Esophagus mucosa (tissue), 1 donor: ENCODE results near the gene LRRD1. TPM values are rescaled to one million over a fixed set of nuclear protein-coding genes. Genes with fewer than 3 reads are reported as not detected.
A peak's percentile ranks its signal among the peaks of the same experiment; 100 is the strongest.
"Not testable (repeated sequence)": the region's sequence is repeated elsewhere in the genome, so short reads cannot be mapped to it uniquely, and the experiment has no call there.

ENCODE experiments used
- ATAC-seq: fragments of 200-7000 bp; cut with Tn5 transposase; one replicate; pipeline ENCODE4 v1.9.1; 2020
- total RNA-seq: library from RNA; stranded (reverse); gene quantifications from one replicate; pipeline ENCODE4 v1.2.4, GENCODE V29; 2023
- donor health status: DM: yes; HTN: yes; CAD: no.

LRRD1 gene
- total RNA-seq, 1 donor from 2014 or later: not detected

DNA sequence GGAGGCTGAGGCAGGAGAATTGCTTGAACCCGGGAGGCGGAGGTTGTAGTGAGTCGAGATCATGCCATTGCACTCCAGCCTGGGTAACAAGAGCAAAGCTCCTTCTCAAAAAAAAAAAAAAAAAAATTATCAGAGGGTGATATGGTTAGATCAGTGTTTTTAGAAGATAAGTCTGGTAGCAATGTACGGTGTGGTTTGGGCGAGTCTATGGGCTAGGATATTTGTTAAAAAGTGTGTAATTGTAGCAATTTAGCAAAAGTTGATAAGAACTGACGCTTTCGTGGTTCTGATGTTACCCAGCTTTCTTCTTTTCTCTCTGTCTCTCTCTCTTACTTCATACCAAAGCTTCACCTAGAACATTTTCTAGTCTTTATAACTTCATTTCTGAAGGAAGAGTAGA lies 37.8 kb downstream of the LRRD1 start:
- no peak for ATAC-seq

GRCh38 chr7:92137557-92137956 lies 41.4 kb downstream of the LRRD1 start:
- ATAC-seq: no peak

DNA sequence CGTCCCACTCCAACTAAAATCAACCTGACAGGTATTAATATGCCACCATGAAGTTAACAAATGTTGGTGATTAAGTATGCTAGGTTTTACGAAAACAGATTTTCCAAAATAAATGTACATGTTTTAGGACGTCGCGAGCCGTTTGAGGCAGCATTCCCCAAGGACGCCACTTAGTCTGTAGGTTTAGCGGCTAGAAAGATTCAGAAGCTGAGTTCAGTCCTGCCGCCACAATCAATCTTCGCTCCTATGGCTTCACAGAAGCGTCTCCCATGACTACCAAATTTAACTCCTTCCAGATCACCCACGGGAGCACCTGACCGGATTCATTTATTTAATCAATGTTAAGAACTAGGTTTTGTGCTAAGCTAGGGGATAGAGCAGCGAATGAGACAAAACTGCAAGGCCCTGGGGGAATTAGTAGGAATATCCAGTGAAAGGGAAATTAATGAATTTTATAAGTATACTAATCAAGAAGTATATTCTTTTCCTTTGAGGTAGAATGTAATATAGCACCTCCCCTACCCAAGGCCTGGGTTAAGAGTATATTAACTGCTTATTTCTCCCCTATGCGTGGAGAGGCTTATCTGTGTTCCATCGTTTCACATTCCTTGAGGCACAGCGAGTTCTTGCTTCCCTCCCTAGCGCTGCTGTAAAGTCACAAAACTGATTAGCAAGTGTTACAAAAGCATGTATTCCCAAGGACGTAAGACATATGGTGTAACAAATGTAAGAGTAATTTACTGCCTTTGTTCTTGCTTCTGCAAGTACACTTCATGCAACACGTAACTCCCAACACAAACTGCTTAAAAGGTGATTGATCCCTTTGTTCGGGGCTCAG lies 43.7 kb downstream of the LRRD1 start:
- peak; percentile 1 for ATAC-seq

DNA sequence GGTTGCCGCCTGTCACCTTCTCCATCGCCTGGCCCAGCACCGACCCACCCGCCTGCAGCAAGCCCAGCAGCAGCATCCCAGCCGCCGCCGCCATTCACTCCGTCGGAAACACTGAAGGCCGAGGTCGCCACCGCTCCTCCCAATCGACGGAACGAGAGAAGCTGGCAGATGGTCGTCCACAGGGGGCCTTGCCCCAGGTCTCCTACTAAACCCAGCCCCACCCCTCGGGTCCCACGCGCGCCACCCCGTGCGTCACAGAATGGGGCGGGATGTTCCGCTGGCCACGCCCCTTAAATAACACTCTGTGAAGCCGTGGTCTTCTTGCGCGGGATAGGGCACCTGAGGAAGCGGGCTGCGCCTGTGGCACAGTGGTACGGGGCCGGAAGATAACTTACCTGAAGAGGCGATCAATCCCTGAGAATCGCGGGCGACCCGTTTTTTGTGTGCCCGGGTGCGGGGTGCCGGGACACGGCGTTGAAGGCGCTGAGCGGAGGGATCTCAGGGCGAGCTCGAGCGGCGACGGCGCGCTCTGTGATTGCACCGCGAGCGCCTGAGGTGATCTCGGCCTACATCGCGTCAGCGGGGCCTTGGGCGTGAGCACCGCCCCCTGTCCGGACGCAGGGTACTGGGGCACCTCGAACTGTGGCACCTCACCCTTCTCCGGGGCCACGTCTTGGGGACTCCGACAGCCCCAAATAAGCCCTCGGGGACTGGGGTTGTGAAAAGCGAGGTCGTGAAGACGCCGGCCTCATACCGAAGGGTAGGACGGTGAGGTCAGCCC lies 44.5 kb downstream of the LRRD1 start, which contains the start of gene CYP51A1:
TSS of gene CYP51A1 (minus strand) at position 207 of the 781 bp plus-strand sequence. CDS start at position 94, 113 bp downstream.
- ATAC-seq: peak; percentile 97

- peak; percentile 56 for ATAC-seq
Measured at GRCh38 chr7:92133737-92134270, 45.1 kb downstream of the LRRD1 start.

DNA sequence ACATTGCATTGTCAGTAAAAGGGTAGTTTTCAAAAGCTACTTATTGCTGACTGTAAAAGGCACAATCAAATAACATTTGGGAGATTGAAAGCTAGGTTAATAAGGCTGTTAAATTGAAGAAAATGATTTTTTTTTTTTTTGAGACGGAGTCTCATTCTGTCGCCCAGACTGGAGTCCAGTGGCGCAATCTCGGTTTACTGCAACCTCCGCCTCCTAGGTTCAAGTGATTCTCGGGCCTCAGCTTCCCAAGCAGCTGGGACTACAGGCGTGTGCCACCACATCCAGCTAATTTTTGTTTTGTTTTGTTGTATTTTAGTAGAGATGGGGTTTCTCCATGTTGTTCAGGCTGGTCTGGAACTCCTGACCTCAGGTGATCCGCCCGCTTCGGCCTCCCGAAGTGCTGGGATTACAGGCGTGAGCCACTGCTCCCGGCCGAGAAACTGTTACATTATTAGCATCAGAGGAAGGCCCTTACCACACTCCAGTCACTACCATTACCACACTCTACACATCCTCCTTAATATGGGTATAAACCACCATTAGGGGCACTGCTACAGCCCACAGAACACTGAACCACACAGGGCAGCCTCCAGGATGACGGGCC lies 45.7 kb downstream of the LRRD1 start:
- peak; percentile 27 for ATAC-seq

DNA sequence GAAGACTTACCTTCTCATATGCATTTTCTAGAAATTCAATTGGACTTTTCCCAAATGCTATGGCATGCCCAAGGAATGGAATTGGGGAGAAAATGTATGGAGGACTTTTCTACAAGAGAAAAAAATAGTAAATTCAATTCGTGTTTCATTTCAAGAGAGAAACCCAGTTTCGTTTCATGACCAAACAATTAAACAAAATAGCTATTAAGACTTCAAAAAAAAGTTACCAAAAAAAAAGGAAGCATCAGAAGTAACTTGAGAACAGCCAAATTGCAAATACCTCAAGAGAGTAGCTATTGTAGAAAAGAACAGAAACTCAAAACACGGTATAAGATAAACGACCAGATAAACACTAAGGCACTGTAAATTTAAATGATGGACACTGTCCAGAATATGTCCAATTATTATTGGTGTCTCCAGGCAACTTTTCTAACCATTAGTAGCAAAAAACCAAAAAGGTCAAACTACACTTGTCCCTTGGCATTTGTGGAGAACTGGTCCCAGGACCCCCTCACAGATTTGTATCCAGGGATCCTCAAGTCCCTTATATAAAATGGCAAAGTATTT lies 47.1 kb downstream of the LRRD1 start:
- ATAC-seq: no peak

GRCh38 chr7:92131093-92131492 lies 47.8 kb downstream of the LRRD1 start:
- ATAC-seq: no peak

GRCh38 chr7:92121681-92122080 lies 57.3 kb downstream of the LRRD1 start:
- ATAC-seq: no peak

DNA sequence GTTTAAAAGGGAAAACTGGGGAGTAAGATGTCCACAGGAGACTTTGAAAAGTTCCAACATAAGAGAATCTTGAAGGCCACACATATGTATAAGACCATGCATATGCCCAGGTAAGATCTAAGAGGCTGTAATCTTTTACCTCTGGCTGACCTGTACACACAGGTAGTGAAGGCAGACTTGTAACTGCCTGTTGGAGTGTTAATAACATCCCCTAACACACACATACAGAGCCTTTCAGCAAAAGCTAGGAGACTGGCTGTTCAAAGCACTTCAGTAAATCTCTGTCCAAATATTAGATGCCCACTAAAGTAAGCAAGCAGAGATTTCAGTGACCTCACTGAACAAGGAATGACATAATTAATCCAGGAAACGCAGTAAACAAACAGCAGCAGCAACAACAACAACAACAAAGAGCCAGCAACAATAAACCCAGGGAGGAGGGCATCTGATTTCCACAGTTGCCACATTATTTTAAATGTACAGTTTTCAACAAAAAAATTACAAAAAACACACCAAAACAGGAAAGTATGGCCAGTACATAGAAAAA lies 59.7 kb downstream of the LRRD1 start:
- peak; percentile 28 for ATAC-seq

DNA sequence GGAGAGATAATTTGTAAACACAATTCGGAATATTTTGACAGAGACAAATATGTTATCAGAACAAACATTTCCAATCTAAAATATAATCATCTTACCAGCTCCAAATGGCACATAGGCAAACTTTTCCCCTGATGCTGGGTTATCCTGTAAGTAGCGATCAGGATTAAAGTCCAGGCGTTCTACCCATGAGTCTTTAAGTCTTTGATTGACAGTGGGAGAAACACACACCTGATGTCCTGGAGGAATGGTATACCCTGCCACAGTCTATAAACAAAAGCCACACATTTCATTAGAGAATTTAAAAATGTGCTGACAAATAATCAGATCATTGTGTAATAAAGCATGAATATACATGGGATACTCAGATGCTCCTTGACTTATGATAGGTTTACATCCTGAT lies 62.0 kb downstream of the LRRD1 start:
- no peak for ATAC-seq

DNA sequence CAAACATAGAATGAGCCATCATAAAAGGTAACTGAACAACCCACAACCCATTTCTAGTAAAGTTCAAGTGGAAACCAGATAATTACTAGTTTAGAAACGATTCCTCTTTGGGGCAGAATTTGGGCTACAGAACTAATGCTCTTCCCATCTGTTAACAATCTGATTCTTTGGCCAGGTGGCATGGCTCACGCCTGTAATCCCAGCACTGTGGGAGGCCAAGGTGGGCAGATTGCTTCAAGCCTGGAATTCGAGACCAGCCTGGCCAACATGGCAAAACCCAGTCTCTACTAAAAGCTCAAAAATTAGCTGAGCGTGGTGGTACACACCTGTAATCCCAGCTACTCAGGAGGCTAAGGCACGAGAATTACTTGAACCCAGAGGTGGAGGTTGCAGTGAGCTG lies 63.1 kb downstream of the LRRD1 start:
- no peak for ATAC-seq

DNA sequence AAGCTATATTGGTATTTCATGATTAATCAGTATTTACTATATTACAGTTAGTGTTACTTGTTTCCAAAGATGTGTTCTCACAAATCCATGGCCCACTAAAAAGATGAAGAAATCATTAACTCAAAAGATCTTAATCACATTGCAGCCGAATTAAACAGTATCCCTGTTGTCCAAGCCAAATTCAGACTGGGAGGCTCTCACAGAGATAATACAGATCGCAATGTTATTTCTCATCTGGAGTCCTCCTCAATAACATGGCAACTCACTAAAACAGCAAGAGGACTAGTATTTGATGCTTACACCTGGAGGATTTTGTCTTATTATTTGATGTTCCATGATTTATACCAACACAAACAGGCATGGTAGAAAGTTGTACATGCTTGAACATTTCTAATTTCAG lies 68.1 kb downstream of the LRRD1 start:
- no peak for ATAC-seq

- no peak for ATAC-seq
Measured at GRCh38 chr7:92108821-92109220, 70.1 kb downstream of the LRRD1 start.

DNA sequence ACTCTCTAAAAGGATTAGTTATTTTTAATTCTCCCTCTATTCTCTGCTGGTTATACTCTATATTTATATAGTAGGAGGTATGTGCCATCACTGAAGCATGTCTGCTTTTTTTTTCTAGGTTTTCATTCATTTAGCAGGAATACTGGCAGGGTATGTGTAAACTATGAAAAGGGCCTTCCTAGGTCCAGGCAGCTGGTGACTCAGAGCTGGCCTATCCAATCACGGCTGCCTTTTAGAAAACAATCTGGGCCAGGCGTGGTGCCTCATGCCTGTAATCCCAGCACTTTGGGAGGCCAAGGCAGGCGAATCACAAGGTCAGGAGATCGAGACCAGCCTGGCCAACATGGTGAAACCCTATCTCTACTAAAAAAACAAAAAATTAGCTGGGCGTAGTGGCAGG lies 76.1 kb downstream of the LRRD1 start:
- ATAC-seq: not testable (repeated sequence)

DNA sequence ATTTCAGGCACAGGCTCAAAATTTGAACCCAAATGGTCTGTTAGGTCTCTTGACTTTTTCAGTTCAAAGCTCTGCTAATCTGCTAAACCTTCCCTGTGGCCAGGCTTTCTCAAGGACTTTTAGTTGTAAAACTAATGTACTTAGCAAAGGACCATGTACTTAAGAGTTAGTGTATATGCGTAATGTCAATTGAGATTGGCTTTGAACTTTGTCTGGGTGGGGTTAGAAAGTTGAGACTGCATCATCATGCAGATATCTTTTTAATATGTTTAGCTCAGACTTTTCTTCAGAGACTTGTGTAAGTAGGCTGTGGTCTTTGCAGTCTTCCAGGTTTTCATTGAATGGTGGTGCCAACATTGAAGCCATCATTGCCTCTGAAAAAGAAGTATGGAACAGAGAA lies 78.4 kb downstream of the LRRD1 start:
- no peak for ATAC-seq

- ATAC-seq: no peak
Measured at GRCh38 chr7:92095380-92095779, 83.6 kb downstream of the LRRD1 start.

Other genes with a start within 250 kb of the LRRD1 start
- 42.3 TPM for gene AKAP9, start 238.3 kb downstream of the LRRD1 start, total RNA-seq
- gene CYP51A1, start 44.7 kb downstream of the LRRD1 start, total RNA-seq: 134 TPM
- gene KRIT1, start 66.8 kb upstream of the LRRD1 start, total RNA-seq: 21.7 TPM
- 26.1 TPM for gene ANKIB1, start 66.8 kb upstream of the LRRD1 start, total RNA-seq